GM12878 (cell line): Measurements from ENCODE around the gene SCGB3A2. TPM values are rescaled to one million over a fixed set of nuclear protein-coding genes. Genes with fewer than 3 reads are reported as not detected.

Experiments
- ATAC-seq: fragments of 200-7000 bp; cut with Tn5 transposase; 3 replicates; pipeline ENCODE4 v1.9.1; 2020; ENCODE audit warnings: mild to moderate bottlenecking, moderate library complexity
- BruUV-seq: library from RNA; stranded (reverse); fragments of 400-500 nt; replicated peaks from 2 replicates; lab custom pipeline; 2021; lab: Mats Ljungman, UMichigan
- CTCF ChIA-PET: fragments of 300-600 bp; sonication (Branson Sonifier 250); formaldehyde crosslinking; extraction: SDS; loops from one replicate; lab custom pipeline; 2021; ENCODE audit warnings: inconsistent platforms; lab: Yijun Ruan, JAX
- POLR2A ChIA-PET: fragments of 350-600 bp; formaldehyde crosslinking; extraction: SDS; loops from one replicate; lab custom pipeline; 2021; ENCODE audit warnings: inconsistent platforms; lab: Charles Lee
- RAD21 ChIA-PET: fragments of 300-600 bp; sonication (Branson Sonifier 250); formaldehyde crosslinking; loops from one replicate; lab custom pipeline; 2023; ENCODE audit warnings: antibody characterized with exemption; ENCODE audit not compliant: unreplicated experiment; lab: Charles Lee
- SMC1A ChIA-PET: fragments of 300-600 bp; sonication (Branson Sonifier 250); formaldehyde crosslinking; loops from one replicate; lab custom pipeline; 2023; ENCODE audit not compliant: unreplicated experiment, uncharacterized antibody; lab: Charles Lee
- DNase-seq: peaks from one replicate; pipeline ENCODE4 v3.0.0-alpha.2; 2011; ENCODE audit warnings: low read depth, low spot score
- FAIRE-seq: peaks from 3 replicates; lab custom pipeline; 2011; peaks lifted over from hg19 to GRCh38; lab: Jason Lieb, UNC
- H2AFZ ChIP-seq: 2 replicates; pipeline ENCODE4 v1.6.0; 2011; ENCODE audit warnings: low read depth, low read length, control low read depth; ENCODE audit not compliant: control insufficient read depth
- H3K27ac ChIP-seq: 2 replicates; pipeline ENCODE4 v1.5.1; 2011; ENCODE audit warnings: control low read depth; ENCODE audit not compliant: control insufficient read depth, insufficient read depth
- H3K27me3 ChIP-seq, 2 experiments: replicated peaks in 1 of 2; 2 replicates each; pipeline versions ENCODE4 v1.6.0 to v1.6.1; 2011; ENCODE audit warnings: low read length in 1 of 2; ENCODE audit not compliant: control insufficient read depth in 2 of 2, insufficient read depth in 2 of 2
- H3K36me3 ChIP-seq, 2 experiments: 2 replicates each; pipeline ENCODE4 v1.5.1; 2011; ENCODE audit warnings: low read length in 1 of 2; ENCODE audit not compliant: control insufficient read depth in 2 of 2, insufficient read depth in 2 of 2
- H3K4me1 ChIP-seq: 2 replicates; pipeline ENCODE4 v1.6.1; 2011; ENCODE audit warnings: mild to moderate bottlenecking, low read length, moderate library complexity, mixed read lengths; ENCODE audit not compliant: control insufficient read depth, insufficient read depth
- H3K4me2 ChIP-seq: 2 replicates; pipeline ENCODE4 v1.6.0; 2011; ENCODE audit warnings: control low read depth; ENCODE audit not compliant: control insufficient read depth, insufficient read depth
- H3K4me3 ChIP-seq: fragments of 200-600 bp; sonication (generic); 2 replicates; pipeline ENCODE4 v1.5.1; 2016
- H3K79me2 ChIP-seq: 2 replicates; pipeline ENCODE4 v1.6.0; 2011; ENCODE audit warnings: low read length; ENCODE audit not compliant: control insufficient read depth, insufficient read depth
- H3K9ac ChIP-seq: 2 replicates; pipeline ENCODE4 v1.8.0; 2011; ENCODE audit warnings: low read length, control low read depth, mixed read lengths; ENCODE audit not compliant: control insufficient read depth, insufficient read depth
- H3K9me3 ChIP-seq: replicated peaks from 3 replicates; pipeline ENCODE4 v1.5.1; 2011; ENCODE audit warnings: mild to moderate bottlenecking, low read length; ENCODE audit not compliant: control insufficient read depth, insufficient read depth
- H4K20me1 ChIP-seq: 2 replicates; pipeline ENCODE4 v1.6.0; 2011; ENCODE audit not compliant: control insufficient read depth, insufficient read depth
- BRCA1 ChIP-seq: IDR thresholded peaks from 2 replicates; pipeline ENCODE4 v1.6.1; 2011; ENCODE audit warnings: low read depth, low read length, improper control_type of control experiment
- HDAC2 ChIP-seq: fragments of 200-600 bp; sonication (generic); IDR thresholded peaks from 2 replicates; pipeline ENCODE4 v1.6.1; 2017
- JUND ChIP-seq: IDR thresholded peaks from 2 replicates; pipeline ENCODE4 v1.6.1; 2012; ENCODE audit warnings: low read depth, mild to moderate bottlenecking, low read length, improper control_type of control experiment, moderate library complexity
- KAT2A ChIP-seq: conservative IDR thresholded peaks from 2 replicates; pipeline ENCODE4 v1.6.1; 2011; ENCODE audit warnings: low read depth, low read length; ENCODE audit not compliant: control insufficient read depth
- MEF2A ChIP-seq: IDR thresholded peaks from 2 replicates; pipeline ENCODE4 v1.6.1; 2011; ENCODE audit warnings: low read depth, mild to moderate bottlenecking, low read length, moderate library complexity; ENCODE audit not compliant: insufficient read depth
- NFXL1 ChIP-seq: fragments of 450-650 bp; IDR thresholded peaks from 2 replicates; pipeline ENCODE4 v1.6.1; 2017; ENCODE audit warnings: antibody characterized with exemption, mild to moderate bottlenecking, borderline replicate concordance
- POLR2AphosphoS5 ChIP-seq: IDR thresholded peaks from 2 replicates; pipeline ENCODE4 v1.6.1; 2011; ENCODE audit warnings: mild to moderate bottlenecking, low read length, inconsistent platforms
- RCOR1 ChIP-seq: conservative IDR thresholded peaks from 2 replicates; pipeline ENCODE4 v1.6.1; 2012; ENCODE audit warnings: low read depth, low read length, improper control_type of control experiment
- RUNX3 ChIP-seq: IDR thresholded peaks from 2 replicates; pipeline ENCODE4 v1.6.1; 2012; ENCODE audit warnings: low read length, inconsistent platforms
- SMAD1 ChIP-seq: fragments of 450-650 bp; IDR thresholded peaks from 2 replicates; pipeline ENCODE4 v1.6.1; 2018; ENCODE audit warnings: mild to moderate bottlenecking, low read depth; ENCODE audit not compliant: partially characterized antibody
- SUZ12 ChIP-seq: fragments of 200-600 bp; sonication (generic); IDR thresholded peaks from one replicate; pipeline ENCODE4 v1.6.1; 2018; ENCODE audit warnings: antibody characterized with exemption, mild to moderate bottlenecking; ENCODE audit not compliant: unreplicated experiment
- WGBS: methylation state at CpG from one replicate; pipeline ENCODE4 v1.1.6; 2016; ENCODE audit warnings: low lambda C conversion rate; ENCODE audit not compliant: insufficient replicate concordance, insufficient coverage; ENCODE audit errors: missing lambda C conversion rate; 5-methylcytosine and 5-hydroxymethylcytosine counted together
- in situ Hi-C: fragments of 300-500 bp; cut with MboI; formaldehyde crosslinking; loops from 9 replicates; pipeline ENCODE4 v1.14.3; 2018; ENCODE audit warnings: mixed read lengths
- intact Hi-C: fragments of 100-400 bp; cut with micrococcal nuclease; formaldehyde crosslinking; loops from one replicate; pipeline ENCODE4 v1.14.2; 2022; ENCODE audit not compliant: unreplicated experiment
- polyA plus RNA-seq, 11 experiments: library from polyadenylated mRNA; depleted of rRNA in 4 of 11; unstranded in 6 of 11; stranded (reverse) in 5 of 11; fragments of >200 nt; fragmentation: Nextera tagmentation in 4 of 11; fragmentation: Illumina TruSeq in 1 of 11; extraction: Ambion mirVana in 4 of 11; extraction: Trizol in 1 of 11; gene quantifications; 1 replicate in 1 of 11; 2 replicates in 10 of 11; pipeline versions ENCODE4 v1.2.1 to v1.2.3, GENCODE V29; 2011 to 2016; ENCODE audit warnings: inconsistent platforms in 2 of 11, missing spikeins in 2 of 11, low read depth in 1 of 11
- total RNA-seq, 4 experiments: library from RNA; depleted of rRNA in 3 of 4; stranded (reverse); fragments of >200 nt in 3 of 4; fragmentation: Illumina TruSeq in 1 of 4; extraction: Trizol in 1 of 4; gene quantifications; 2 replicates each; pipeline versions ENCODE4 v1.2.1 to v1.2.3, GENCODE V29; 2013 to 2021
- TF ChIP-seq, protein P1 (sequence below): fragments of 450-650 bp; IDR thresholded peaks from 2 replicates; pipeline ENCODE4 v1.6.1; 2017; ENCODE audit warnings: antibody characterized with exemption, mild to moderate bottlenecking, moderate library complexity
- TF ChIP-seq, protein P2 (sequence below): IDR thresholded peaks from 2 replicates; pipeline ENCODE4 v1.6.1; 2011; ENCODE audit warnings: mild to moderate bottlenecking, low read depth, low read length, moderate library complexity; ENCODE audit not compliant: insufficient replicate concordance

The SCGB3A2 gene
- total and polyA plus RNA-seq, 10 of the 15 experiments (the other 5 are each of a cell fraction or from before 2014, with no cell fraction given), result 0.24 TPM; not detected in 9

DNA sequence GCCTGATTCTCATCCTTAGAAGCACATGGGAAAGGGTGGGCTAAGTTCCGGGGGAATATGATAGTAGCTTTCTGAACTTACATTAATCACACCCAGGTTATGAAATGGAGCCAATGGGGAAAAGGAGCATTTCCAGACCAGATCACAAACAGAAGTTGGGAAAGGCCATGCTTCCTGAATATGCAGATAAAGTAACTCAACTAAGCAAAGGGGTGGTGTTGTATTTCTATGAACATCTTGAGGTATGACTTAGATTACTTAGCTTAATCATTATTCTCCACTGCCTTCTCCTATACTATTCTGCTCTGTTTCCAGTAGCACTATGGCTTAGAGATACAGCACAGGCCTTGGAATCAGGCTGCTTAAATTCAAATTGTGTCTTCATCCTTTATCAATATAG is 17.4 kb downstream of the SCGB3A2 start:
- no peak for ATAC-seq
- Histone ChIP-seq H3K27me3 (no peaks in the 10 kb centered on the region; a peak in 1 of 4 replicates), H3K27ac (no peak overlapping the region), H3K9me3 (no peaks in the 10 kb centered on the region), H3K4me2 (no peak overlapping the region), H3K4me1 (no peaks in the 10 kb centered on the region), H3K4me3 (no peak overlapping the region)
- ChIA-PET SMC1A (no interaction called here), RAD21 (no interaction called here)
- WGBS, result 89% methylated on average over 1 of the region's 1 CpG
- TF ChIP-seq SMAD1 (no peak), RUNX3 (no peak), BRCA1 (no peak), HDAC2 (no peak), NFXL1 (no peak), MEF2A (no peak), KAT2A (no peak), SUZ12 (no peak), RCOR1 (no peak), POLR2AphosphoS5 (no peak), JUND (no peak)
- TF ChIP-seq, protein P1, sequence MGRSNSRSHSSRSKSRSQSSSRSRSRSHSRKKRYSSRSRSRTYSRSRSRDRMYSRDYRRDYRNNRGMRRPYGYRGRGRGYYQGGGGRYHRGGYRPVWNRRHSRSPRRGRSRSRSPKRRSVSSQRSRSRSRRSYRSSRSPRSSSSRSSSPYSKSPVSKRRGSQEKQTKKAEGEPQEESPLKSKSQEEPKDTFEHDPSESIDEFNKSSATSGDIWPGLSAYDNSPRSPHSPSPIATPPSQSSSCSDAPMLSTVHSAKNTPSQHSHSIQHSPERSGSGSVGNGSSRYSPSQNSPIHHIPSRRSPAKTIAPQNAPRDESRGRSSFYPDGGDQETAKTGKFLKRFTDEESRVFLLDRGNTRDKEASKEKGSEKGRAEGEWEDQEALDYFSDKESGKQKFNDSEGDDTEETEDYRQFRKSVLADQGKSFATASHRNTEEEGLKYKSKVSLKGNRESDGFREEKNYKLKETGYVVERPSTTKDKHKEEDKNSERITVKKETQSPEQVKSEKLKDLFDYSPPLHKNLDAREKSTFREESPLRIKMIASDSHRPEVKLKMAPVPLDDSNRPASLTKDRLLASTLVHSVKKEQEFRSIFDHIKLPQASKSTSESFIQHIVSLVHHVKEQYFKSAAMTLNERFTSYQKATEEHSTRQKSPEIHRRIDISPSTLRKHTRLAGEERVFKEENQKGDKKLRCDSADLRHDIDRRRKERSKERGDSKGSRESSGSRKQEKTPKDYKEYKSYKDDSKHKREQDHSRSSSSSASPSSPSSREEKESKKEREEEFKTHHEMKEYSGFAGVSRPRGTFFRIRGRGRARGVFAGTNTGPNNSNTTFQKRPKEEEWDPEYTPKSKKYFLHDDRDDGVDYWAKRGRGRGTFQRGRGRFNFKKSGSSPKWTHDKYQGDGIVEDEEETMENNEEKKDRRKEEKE, result no peak
- TF ChIP-seq, protein P2, sequence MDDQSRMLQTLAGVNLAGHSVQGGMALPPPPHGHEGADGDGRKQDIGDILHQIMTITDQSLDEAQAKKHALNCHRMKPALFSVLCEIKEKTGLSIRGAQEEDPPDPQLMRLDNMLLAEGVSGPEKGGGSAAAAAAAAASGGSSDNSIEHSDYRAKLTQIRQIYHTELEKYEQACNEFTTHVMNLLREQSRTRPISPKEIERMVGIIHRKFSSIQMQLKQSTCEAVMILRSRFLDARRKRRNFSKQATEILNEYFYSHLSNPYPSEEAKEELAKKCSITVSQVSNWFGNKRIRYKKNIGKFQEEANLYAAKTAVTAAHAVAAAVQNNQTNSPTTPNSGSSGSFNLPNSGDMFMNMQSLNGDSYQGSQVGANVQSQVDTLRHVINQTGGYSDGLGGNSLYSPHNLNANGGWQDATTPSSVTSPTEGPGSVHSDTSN, result no peak
- TF ChIP-seq, all 136 proteins: peak for 0
- intact Hi-C loops (no loop called here), in situ Hi-C loops (no loop called here)
- no peaks in the 10 kb centered on the region for H3K79me2 ChIP-seq
- no peak overlapping the region for H3K9ac ChIP-seq
- no peaks in the 10 kb centered on the region for H3K36me3 ChIP-seq
- ChIA-PET POLR2A (no interaction called here), CTCF (no interaction called here)
- H4K20me1 ChIP-seq, result no peaks in the 10 kb centered on the region
- BruUV-seq, result no TSS peak
- no peak for FAIRE-seq
- no peak for DNase-seq
- no peak overlapping the region for H2AFZ ChIP-seq
